SU-DHL-6 (cell line): ENCODE results near the gene GPT2.

Experiments
- EZH2phosphoT487 ChIP-seq: fragments of 200-600 bp; sonication (generic), shearing (Covaris generic); conservative IDR thresholded peaks from 2 replicates; pipeline ENCODE4 v1.6.1; 2018; ENCODE audit warnings: mild to moderate bottlenecking, antibody characterized with exemption, low read length, moderate library complexity, mixed read lengths
- TF ChIP-seq, protein P1 (sequence below): fragments of 200-600 bp; sonication (generic); IDR thresholded peaks from one replicate; pipeline ENCODE4 v1.5.1; 2017; ENCODE audit warnings: antibody characterized with exemption, mild to moderate bottlenecking, low read length, moderate library complexity; ENCODE audit not compliant: insufficient read depth, poor library complexity, severe bottlenecking

DNA sequence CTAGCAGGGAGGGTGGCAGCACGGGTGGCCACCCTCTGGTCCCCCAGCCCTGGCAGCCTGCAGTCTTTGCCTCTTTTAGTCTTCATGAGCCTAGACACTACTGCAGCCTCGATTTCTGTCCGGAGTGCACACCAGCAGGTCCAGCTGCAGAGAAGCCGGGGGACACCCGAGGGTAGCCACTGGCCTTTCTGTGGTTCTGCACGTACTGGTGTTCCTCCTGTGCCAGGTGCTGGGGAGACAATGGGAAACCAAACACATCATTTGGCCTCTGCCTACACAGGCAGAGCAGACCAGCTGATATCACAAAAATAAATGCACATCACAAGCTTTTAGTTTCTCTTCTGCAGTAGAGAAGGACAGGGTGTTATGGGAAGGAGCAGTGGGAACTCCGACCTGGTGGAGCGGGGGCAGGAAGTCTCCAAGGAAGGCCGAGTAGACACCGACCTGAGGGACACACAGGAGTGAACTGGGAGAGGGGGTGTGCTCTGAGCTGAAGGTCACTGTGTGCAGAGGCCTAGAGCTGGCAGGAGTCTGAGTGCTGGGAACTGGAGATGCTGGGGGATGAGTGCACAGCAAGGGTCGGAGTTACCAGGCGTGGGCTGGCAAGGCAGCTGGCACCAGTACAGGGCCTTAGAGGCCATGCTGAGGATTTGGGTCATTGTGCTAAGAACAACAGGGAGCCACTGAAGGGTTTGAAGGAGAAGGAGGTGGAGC is 23.1 kb downstream of the GPT2 start:
- TF ChIP-seq, protein P1, sequence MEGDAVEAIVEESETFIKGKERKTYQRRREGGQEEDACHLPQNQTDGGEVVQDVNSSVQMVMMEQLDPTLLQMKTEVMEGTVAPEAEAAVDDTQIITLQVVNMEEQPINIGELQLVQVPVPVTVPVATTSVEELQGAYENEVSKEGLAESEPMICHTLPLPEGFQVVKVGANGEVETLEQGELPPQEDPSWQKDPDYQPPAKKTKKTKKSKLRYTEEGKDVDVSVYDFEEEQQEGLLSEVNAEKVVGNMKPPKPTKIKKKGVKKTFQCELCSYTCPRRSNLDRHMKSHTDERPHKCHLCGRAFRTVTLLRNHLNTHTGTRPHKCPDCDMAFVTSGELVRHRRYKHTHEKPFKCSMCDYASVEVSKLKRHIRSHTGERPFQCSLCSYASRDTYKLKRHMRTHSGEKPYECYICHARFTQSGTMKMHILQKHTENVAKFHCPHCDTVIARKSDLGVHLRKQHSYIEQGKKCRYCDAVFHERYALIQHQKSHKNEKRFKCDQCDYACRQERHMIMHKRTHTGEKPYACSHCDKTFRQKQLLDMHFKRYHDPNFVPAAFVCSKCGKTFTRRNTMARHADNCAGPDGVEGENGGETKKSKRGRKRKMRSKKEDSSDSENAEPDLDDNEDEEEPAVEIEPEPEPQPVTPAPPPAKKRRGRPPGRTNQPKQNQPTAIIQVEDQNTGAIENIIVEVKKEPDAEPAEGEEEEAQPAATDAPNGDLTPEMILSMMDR, result no peak
- no peak for TF ChIP-seq EZH2phosphoT487
